ENCODE data around the gene NDFIP1.

The NDFIP1 gene

DNA sequence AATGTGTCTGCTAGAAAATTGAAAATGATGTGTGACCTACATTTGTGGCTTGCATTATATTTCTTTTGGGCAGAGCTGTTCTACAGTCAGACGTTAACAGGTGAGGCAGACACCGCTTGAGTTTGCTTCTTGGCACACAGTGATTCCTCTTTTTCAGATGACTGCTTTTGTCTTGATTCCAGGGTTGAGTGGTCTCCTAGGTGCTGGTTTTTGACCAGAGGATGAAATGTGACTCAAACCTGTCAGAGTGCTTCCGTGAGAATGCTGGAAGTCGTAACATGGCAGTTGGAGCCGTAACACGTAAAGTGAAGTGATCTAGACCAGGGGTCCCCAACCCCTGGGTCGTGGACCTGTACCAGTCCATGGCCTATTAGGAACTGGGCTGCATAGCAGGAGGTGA, 28.3 kb upstream of the NDFIP1 start:
- Histone ChIP-seq H3K4me3 (ENCODE audit: low read depth, low read length) (no peak overlapping the region), H3K27me3 (ENCODE audit: control insufficient read depth, insufficient read depth, low read length) (no peaks in the 10 kb centered on the region), H3K36me3 (ENCODE audit: control insufficient read depth, insufficient read depth, low read length) (no peaks in the 10 kb centered on the region), H3K9me3 (ENCODE audit: control insufficient read depth, low read length) (no peaks in the 10 kb centered on the region), H3K4me1 (no peaks in the 10 kb centered on the region), H3K79me2 (no peaks in the 10 kb centered on the region), H3K9ac (no peak overlapping the region), H3K4me2 (ENCODE audit: low read length) (no peak overlapping the region), H3K27ac (no peak overlapping the region), H2AFZ (no peak overlapping the region)
- TF ChIP-seq, protein P1, sequence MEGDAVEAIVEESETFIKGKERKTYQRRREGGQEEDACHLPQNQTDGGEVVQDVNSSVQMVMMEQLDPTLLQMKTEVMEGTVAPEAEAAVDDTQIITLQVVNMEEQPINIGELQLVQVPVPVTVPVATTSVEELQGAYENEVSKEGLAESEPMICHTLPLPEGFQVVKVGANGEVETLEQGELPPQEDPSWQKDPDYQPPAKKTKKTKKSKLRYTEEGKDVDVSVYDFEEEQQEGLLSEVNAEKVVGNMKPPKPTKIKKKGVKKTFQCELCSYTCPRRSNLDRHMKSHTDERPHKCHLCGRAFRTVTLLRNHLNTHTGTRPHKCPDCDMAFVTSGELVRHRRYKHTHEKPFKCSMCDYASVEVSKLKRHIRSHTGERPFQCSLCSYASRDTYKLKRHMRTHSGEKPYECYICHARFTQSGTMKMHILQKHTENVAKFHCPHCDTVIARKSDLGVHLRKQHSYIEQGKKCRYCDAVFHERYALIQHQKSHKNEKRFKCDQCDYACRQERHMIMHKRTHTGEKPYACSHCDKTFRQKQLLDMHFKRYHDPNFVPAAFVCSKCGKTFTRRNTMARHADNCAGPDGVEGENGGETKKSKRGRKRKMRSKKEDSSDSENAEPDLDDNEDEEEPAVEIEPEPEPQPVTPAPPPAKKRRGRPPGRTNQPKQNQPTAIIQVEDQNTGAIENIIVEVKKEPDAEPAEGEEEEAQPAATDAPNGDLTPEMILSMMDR (IDR thresholded peaks at IDR 0.05) = no peak

DNA sequence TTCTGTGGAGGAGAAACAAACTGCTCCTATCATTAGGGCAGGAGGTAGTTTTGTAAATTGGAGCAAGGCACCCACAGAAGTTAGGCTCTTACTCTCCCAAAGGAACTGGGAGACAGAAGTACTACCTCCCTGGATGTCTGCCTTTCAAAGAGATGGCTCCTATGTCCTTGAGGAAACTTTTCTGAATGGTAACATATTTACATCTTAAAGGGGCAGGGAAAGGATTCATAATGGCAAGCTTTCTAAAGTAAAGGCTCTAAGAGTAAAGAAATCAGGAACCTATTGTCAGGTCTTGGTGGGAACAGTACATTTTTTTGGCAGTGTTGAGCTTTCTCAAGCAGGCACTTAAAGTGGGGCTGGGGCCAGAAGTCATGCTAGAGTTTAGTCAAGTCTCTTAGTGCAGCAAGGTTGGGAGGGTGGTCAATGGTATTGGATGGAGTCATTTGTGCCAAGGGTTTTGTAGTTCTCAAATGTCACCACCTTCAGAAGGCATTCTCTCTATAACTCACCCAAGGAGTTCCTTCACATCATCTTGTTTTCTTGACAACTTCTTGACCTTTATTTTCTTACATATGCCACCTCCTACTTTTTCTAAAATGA, 26.3 kb upstream of the NDFIP1 start:
- Histone ChIP-seq H3K79me2 (no peaks in the 10 kb centered on the region), H3K36me3 (ENCODE audit: control insufficient read depth, insufficient read depth, low read length) (no peaks in the 10 kb centered on the region), H3K9ac (no peak overlapping the region), H3K27me3 (ENCODE audit: control insufficient read depth, insufficient read depth, low read length) (no peaks in the 10 kb centered on the region), H3K9me3 (ENCODE audit: control insufficient read depth, low read length) (no peaks in the 10 kb centered on the region), H2AFZ (peak overlapping the region; percentile 3), H3K4me1 (peaks cover 3% of the 10 kb centered on the region), H3K27ac (no peak overlapping the region), H3K4me2 (ENCODE audit: low read length) (no peak overlapping the region), H3K4me3 (ENCODE audit: low read depth, low read length) (no peak overlapping the region)
- TF ChIP-seq, protein P1 (IDR thresholded peaks at IDR 0.05) = no peak

DNA sequence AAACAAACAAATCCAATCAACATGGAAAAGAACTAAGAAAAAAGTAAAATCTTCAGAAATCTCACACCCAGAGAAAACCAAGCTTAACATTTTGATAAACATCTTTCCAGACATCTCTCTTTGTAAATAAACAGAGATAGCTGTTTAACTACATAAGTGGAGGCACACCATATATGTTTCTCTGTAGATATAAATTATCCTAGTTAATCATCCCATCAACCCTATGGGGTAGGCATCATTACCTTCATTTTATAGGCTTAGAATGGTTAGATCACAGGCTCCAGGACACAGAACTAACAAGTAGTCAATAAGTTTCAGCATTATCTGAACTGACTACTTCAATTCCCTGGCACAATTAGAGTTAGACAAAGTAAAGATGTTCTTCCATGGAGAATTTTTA, 22.4 kb upstream of the NDFIP1 start:
- Histone ChIP-seq H3K9ac (no peak overlapping the region), H3K4me1 (peaks cover 12% of the 10 kb centered on the region), H3K79me2 (no peaks in the 10 kb centered on the region), H3K27ac (no peak overlapping the region), H2AFZ (peak overlapping the region; percentile 43), H3K9me3 (ENCODE audit: control insufficient read depth, low read length) (no peaks in the 10 kb centered on the region), H3K4me3 (ENCODE audit: low read depth, low read length) (no peak overlapping the region), H3K4me2 (ENCODE audit: low read length) (no peak overlapping the region), H3K36me3 (ENCODE audit: control insufficient read depth, insufficient read depth, low read length) (no peaks in the 10 kb centered on the region), H3K27me3 (ENCODE audit: control insufficient read depth, insufficient read depth, low read length) (no peaks in the 10 kb centered on the region)
- TF ChIP-seq, protein P1 (IDR thresholded peaks at IDR 0.05) = no peak

DNA sequence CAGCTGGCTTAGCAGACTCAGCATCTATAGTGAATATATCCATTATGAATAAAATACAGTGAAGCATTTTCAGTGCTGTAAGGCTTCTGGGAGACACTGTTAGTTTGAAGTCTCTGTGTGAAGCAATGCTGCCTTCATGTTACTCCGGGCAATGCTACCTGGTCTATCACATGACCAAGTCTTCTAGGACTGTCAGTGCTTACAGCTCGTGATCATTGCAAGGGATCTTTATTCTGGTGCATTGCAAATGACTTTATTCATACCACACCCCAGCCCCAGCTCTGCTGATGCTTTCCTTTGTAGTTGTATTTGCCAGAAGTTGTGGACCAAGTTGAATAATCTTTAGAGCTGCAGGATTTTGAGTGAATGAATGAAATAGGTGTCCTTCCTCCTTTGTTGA, 21.9 kb upstream of the NDFIP1 start:
- Histone ChIP-seq H3K79me2 (no peaks in the 10 kb centered on the region), H3K27ac (no peak overlapping the region), H2AFZ (peak overlapping the region; percentile 43), H3K4me3 (ENCODE audit: low read depth, low read length) (no peak overlapping the region), H3K9me3 (ENCODE audit: control insufficient read depth, low read length) (no peaks in the 10 kb centered on the region), H3K27me3 (ENCODE audit: control insufficient read depth, insufficient read depth, low read length) (no peaks in the 10 kb centered on the region), H3K4me1 (peaks cover 12% of the 10 kb centered on the region), H3K4me2 (ENCODE audit: low read length) (no peak overlapping the region), H3K9ac (no peak overlapping the region), H3K36me3 (ENCODE audit: control insufficient read depth, insufficient read depth, low read length) (no peaks in the 10 kb centered on the region)
- TF ChIP-seq, protein P1 (IDR thresholded peaks at IDR 0.05) = no peak
